HepG2 (cell line): ENCODE results near the gene WDR11.

Experiments used
- CBFB ChIP-seq: sonication (generic); formaldehyde crosslinking; IDR thresholded peaks from 2 replicates; pipeline ENCODE4 v1.4.0; 2020; ENCODE audit warnings: missing genetic modification reagents
- GFI1 ChIP-seq: sonication (generic); formaldehyde crosslinking; IDR thresholded peaks from 2 replicates; pipeline ENCODE4 v1.5.0; 2020; ENCODE audit warnings: missing genetic modification reagents, mild to moderate bottlenecking, borderline replicate concordance
- HHEX ChIP-seq: IDR thresholded peaks from 2 replicates; pipeline ENCODE4 v1.6.1; 2016; ENCODE audit warnings: control low read depth
- KLF11 ChIP-seq: IDR thresholded peaks from 2 replicates; pipeline ENCODE4 v1.6.1; 2016; ENCODE audit warnings: missing compliant biosample characterization
- MXI1 ChIP-seq: IDR thresholded peaks from 3 replicates; pipeline ENCODE4 v1.6.1; 2012; ENCODE audit warnings: low read depth, low read length, inconsistent platforms, borderline replicate concordance
- ZNF282 ChIP-seq: fragments of 450-650 bp; IDR thresholded peaks from 2 replicates; pipeline ENCODE4 v1.6.1; 2018; ENCODE audit not compliant: partially characterized antibody
- TF ChIP-seq, protein P1 (sequence below), 2 experiments: IDR thresholded peaks; 2 replicates each; pipeline ENCODE4 v1.6.1; 2011 to 2012; ENCODE audit warnings: low read length in 2 of 2, borderline replicate concordance in 1 of 2, low read depth in 1 of 2, mild to moderate bottlenecking in 1 of 2, moderate library complexity in 1 of 2

DNA sequence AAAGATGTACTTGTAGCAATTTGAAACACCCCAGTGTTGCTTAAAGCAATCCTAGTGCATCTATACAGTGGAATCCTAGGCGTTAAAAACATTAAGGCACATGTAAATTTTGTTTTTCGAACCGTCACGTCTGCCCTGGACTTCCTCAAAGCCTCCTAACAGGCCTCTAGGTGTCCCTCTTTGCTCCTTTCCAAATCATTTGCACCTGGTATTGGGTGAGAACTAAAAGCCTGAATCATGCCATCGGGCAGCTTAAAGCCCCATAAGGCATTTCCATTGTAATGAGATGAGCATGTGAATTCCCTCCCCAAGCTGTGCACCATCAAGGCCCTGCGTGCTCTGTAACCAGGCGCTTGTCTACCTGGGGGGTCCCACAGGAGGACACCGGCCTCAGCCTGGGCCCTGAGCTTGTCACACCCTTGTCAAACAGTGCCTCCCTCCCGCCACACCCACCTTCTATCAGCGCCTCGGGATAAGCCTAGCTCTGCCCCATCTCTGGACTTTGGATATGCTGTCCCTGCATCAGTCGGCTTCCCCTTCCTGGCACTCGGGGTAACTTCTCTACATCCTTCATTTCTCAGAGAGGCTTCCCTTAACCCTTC is 89.2 kb downstream of the WDR11 start:
- TF ChIP-seq ZNF282: no peak
- TF ChIP-seq GFI1 (CRISPR knock-in tag): no peak
- no peak for TF ChIP-seq KLF11 (CRISPR knock-in tag)
- TF ChIP-seq, protein P1, sequence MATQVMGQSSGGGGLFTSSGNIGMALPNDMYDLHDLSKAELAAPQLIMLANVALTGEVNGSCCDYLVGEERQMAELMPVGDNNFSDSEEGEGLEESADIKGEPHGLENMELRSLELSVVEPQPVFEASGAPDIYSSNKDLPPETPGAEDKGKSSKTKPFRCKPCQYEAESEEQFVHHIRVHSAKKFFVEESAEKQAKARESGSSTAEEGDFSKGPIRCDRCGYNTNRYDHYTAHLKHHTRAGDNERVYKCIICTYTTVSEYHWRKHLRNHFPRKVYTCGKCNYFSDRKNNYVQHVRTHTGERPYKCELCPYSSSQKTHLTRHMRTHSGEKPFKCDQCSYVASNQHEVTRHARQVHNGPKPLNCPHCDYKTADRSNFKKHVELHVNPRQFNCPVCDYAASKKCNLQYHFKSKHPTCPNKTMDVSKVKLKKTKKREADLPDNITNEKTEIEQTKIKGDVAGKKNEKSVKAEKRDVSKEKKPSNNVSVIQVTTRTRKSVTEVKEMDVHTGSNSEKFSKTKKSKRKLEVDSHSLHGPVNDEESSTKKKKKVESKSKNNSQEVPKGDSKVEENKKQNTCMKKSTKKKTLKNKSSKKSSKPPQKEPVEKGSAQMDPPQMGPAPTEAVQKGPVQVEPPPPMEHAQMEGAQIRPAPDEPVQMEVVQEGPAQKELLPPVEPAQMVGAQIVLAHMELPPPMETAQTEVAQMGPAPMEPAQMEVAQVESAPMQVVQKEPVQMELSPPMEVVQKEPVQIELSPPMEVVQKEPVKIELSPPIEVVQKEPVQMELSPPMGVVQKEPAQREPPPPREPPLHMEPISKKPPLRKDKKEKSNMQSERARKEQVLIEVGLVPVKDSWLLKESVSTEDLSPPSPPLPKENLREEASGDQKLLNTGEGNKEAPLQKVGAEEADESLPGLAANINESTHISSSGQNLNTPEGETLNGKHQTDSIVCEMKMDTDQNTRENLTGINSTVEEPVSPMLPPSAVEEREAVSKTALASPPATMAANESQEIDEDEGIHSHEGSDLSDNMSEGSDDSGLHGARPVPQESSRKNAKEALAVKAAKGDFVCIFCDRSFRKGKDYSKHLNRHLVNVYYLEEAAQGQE (IDR thresholded peaks at IDR 0.05; ENCODE audit: borderline replicate concordance in 1 of 2, low read depth in 1 of 2, low read length in 2 of 2): no peak
- no peak for TF ChIP-seq MXI1
- TF ChIP-seq HHEX (CRISPR knock-in tag): no peak
- no peak for TF ChIP-seq CBFB (CRISPR knock-in tag)
